Loucy (cell line): ENCODE results near the gene MYH9.

Experiments used
- CTCF ChIP-seq: fragments of 200-600 bp; sonication (generic); conservative IDR thresholded peaks from 2 replicates; pipeline ENCODE4 v1.5.1; 2014; ENCODE audit warnings: mild to moderate bottlenecking, antibody characterized with exemption, low read length
- EZH2phosphoT487 ChIP-seq: fragments of 200-600 bp; IDR thresholded peaks from 2 replicates; pipeline ENCODE4 v1.6.1; 2018; ENCODE audit warnings: antibody characterized with exemption, mild to moderate bottlenecking, moderate library complexity, borderline replicate concordance

- no peak for TF ChIP-seq CTCF
- no peak for TF ChIP-seq EZH2phosphoT487
These were observed 48.0 kb upstream of the MYH9 start for GRCh38 chr22:36435516-36436415.
